HG02973 (cell line): Measurements from ENCODE around the gene TAF10.

Source experiments
- ATAC-seq: cut with Tn5 transposase; IDR thresholded peaks from one replicate; pipeline ENCODE4 v1.9.1; 2021; ENCODE audit warnings: moderate library complexity; ENCODE audit not compliant: unreplicated experiment

TAF10 gene

DNA sequence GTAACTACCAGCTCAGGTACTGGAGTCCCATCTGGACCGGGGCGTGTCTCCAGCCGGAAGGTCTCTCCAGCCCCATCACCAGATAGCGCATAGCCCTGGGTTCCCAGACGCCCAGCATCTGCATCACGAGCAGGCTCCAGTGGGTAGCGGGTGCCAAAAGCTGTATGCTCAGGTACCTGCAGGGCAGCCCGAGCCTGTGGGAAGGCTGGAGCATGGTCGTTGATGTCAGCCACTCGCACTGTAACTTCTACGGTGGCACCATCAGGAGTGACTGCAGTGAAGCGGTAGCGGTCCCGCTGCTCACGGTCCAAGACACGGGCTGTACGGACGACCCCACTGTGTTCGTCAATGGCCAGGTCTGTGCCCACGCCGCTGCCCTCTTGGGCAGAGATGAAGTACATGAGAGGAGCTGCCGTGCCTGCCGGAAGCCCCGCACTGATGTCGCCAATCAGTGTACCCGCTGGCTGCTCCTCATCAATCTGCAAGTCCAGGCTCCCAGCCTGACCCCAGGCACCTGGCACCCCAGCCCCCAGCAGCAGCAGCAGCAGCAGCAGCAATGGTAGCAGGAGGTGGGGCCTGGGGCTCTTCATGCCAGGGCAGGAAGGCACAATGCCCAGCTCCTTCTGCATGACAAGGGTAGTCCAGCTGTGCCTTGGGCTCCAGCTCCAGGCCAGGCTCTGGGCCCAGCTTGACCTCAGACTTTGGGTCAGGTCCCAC is 29.1 kb upstream of the TAF10 start:
- no peak for ATAC-seq

DNA sequence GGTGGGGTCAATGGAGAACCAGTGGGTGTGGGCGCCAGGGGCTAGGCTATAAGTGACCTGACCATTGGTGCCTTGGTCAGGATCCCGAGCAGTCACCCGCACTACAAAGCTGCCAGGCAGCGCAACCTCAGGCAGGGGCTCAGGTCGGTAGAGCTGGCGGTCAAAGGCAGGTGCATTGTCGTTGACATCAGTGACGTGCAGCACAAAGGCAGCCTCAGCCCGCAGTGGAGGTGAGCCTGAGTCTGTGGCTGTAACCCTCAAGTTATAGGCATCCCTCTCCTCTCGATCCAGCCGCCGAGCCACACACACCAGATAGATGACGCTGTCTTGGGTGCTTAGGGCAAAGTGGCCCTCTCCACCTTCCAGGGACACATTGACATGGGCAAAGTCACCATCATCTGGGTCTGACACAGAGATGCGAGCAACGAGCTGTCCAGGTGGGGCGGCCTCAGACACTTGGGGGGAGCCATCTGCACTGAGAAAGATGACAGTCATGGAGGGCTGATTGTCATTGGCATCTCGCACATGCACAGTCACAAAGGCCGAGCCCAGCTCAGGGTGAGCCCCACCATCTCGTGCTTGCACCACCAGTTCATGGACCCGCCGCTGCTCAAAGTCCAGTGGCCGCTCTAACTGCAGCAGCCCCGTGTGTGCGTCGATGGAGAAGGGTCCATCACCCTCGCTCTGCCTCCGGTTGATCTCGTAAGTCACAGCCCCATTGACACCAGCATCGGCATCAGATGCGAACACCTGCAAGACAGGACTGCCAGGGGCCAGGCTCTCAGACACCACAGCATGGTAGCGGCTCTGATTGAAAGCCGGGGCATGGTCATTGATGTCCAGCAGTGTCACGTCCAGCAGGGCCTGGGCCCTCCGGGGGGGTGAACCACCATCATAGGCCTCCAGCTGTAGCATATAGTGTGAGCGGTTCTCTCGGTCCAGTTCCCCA is 28.3 kb upstream of the TAF10 start:
- ATAC-seq: no peak

DNA sequence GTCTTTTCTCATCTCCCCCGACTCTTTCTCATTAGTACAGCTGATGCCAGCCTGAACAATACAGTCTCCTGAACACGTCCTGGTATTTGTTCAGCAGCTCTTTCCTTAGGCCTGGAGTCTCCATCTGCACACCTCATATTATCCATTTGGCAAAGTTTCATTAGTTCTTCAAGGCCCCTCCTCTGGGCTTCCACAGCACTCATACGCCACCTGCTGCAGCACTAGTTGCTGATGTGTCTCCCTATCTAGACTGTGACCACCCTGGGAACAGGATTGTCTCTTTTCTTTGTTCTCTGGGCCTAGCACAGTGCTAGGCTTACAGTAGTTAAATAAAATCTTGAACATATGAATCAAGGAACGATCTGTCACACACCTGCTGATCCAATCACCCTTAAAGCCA is 26.4 kb upstream of the TAF10 start:
- no peak for ATAC-seq

DNA sequence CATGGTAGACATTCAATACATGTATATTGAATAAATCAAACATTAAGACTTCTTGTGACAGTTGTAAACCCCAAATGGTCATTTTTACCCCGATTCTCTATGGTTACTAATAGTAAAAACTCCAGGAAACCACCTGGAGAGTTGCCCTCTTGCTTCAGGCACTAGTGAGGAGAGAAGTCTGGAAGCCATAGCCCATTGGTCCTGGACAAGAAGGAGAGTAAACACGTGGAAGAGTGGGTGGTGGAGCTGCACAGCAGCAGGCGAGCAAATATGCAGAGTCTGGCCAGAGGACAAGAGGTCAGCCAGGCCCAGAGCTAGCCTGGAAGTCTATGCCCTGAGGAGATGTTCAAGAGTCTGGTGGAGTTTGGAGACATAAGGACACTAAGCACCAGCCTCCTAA is 25.9 kb upstream of the TAF10 start:
- ATAC-seq: no peak

DNA sequence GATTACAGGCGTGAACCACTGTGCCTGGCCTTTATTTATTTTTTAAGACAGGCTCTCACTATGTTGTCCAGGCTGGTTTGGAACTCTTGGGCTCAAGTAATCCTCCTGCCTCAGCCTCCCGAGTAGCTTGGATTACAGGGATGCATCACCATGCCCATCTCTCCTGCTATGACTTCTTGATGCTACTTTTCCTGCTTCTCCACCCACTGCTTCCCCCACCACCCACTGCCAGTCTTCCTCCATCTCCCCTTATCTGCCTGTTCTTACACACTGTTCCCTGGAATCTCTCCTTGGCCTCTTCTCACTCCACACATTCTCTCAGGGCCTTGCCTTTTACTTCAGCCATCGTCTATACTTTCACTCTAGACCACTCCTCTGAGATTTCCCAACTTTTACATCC is 24.5 kb upstream of the TAF10 start:
- ATAC-seq: no peak

DNA sequence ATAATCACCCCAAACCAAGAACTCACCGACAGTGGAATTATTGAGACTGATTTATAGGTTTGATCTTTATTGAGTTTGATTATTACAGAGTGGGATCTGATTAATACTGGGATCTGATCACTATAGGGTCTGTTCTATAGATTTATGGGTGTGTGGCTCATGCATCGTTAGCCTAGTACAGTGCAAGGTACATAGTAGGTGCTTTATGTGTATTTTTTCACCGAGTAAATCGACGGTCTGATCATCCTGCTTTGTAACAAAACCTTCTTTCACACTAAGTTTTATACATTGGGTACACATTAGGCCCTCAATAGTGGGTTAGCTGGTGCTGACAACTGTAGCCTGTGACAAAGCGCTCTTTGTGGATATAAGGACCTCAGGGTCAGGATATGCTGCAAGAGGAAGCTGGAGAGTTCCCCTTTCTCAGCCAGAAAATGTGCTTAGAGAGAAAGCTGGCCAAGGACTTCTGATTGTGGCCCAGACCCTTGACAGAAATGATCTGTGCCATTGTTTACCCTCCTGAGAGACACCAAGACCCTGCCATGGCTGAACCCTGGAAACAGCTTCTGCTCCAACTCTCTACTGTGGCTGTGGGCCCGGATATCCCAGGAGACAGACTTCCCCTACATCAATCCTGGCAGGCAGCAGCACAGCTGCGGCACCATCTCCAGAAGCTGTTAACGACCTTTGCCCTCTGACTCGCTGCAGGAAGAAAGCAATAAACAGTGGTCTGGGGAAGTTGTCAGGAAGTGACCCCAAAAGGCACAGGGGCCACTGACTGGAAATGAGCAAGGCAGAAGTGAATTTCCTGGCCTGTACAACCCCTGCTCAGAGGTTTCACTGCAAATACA is 23.3 kb upstream of the TAF10 start:
- no peak for ATAC-seq

DNA sequence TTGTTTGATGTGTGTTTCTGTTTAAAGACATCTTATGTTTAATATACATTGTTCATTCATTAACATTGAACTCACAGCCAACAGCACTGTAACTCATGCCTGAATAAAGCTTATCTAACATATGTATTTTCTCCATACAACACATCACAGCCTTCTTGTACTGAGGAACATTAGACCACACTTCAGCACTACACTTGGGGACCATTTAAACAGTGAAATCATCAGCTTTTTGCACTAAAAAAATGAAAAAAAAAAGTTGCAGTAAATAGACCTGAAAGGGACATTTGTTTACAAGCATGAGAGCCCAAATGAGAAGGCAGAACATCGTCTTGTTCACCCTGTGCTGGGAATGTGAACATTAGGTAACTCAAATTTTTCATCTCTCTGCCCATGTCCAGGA is 22.5 kb upstream of the TAF10 start:
- no peak for ATAC-seq

DNA sequence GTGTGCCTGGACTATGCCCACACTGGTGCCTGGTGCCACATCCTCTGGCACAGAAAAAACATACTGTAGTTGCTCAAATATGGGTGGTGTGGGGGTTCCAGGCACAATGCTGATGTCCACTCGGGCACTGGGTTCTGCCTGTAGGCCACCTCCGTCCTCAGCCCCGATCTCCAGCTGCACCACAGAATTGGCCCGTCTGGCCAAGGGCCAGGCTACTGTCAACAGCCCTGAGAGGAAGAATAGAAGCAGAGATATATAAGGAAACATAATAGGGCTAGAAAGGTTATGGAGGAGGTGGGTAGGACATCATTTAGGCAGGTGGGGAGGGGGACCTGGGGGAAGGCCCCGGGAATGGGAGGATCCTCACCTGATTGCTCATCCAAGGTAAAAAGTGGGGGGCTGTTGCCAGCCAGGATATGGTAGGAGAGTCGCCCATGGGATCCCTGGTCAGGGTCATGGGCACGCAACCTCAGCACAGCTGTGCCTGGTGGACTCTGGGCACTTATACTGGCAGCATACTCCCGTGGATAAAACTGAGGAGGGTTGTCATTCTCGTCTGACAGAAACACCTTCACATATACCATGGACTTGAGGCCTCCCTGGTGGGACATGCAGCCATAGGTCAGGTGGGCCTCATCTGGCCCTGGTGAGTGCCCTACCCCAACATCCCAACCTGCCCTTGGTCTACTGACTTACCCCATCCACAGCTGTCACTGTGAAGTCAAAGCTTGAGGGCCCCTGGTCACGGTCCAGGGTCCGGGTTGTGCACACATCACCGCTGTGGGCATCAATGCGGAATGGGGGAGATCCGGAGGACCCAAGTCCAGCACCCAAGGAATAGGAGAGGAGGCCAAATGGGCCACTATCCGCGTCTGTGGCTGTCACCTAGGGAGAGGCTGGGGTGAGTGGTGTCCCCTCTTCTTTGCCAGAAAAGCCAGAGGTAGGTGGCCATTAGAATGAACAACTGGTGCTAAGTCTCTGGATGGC is 21.7 kb upstream of the TAF10 start:
- no peak for ATAC-seq

DNA sequence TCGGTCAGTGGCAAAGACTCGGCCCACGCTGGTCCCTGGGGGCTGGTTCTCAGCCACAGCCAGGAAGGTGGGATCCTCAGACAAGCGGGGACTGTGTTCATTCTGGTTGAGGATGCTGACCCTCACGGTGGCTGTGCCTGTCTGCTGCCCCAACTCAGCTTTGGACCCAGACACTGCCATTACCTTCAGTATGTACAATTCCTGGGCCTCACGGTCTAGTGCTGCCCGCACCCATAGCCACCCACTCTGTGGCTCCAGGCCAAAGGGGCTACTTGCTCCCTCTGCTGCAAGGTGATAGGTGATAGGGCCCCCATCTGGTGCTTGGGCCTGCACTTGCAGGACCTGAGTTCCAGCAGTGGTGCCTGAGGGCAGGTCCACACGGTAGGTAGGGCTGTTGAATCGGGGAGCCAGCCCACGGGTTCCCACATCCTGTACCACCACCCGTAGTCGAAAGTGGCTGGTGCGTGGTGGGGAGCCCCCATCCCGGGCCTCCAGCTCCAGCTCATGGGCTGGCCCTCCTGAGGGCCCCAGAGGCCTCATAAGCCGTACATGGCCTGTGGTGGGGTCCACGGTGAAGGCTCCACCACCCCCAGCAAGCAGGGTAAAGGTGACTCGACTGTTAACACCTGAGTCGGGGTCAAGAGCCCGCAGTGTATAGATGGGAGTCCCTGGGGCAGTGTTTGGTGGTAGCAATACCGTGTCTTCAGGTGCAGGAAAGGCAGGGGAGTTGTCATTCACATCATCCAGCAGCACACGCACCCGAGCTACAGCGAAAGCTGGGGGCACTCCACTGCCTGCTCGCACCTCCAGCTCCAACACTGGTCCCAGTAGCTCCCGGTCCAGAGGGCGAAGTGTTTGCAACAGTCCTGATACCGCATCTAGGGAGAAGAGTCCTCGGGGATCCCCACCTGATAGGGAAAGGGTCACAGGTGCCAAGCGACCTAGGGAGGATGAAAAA is 20.4 kb upstream of the TAF10 start:
- ATAC-seq: no peak

DNA sequence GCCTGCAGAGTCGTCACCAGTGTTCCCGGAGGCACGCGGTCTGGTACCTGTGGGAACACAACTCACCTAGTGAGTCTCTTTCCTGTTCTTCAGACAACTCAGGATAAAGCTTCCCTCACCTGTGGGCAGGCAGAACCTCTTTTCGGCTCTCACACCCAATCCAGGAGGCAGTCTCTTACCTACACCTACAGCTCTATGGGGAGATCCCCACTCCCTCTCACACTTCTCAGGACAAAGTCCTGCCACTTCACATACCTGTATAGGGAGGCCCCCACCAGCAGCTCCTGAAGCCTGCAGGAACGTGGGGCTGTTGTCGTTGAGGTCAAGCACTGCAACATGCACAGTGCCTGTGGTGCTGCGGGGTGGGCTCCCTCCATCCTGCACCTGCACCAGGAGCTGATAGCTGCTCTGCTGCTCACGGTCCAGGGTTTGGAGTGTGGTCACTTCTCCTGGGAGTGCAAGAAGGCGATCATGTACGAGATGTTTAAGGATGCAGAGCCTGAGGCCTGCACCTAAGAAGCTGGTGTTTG is 19.4 kb upstream of the TAF10 start:
- no peak for ATAC-seq

DNA sequence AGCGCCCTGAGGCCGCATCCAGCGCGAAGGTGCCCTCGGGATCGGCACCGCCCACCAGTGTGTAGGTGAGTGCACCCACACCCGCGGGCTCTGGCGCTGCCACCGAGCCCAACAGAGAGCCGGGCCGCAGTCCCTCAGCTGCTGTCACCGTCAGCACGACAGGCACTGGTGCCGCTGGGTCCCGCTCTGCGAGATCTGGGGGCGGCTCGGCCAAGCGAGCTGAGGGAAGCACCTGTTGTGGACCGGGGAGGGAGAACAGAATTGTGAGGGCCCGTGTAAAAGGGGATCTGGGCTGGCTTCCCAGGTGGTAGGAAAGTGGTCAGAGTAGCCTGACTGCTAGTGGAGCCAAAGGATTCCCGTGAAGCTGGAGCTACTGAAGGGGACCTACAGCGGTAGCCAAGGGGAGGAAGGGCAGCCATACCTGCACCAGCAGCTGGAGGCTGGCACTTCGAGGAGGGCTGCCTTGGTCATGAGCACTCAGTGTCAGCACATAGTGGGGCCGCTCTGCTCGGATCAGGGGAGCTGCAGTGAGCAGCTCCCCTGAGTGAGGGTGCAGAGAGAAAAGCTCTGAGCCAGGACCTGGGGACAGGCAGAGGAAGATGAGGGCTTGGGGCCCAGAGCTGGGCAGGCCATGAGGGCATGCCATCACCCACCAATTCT is 18.7 kb upstream of the TAF10 start:
- no peak for ATAC-seq

DNA sequence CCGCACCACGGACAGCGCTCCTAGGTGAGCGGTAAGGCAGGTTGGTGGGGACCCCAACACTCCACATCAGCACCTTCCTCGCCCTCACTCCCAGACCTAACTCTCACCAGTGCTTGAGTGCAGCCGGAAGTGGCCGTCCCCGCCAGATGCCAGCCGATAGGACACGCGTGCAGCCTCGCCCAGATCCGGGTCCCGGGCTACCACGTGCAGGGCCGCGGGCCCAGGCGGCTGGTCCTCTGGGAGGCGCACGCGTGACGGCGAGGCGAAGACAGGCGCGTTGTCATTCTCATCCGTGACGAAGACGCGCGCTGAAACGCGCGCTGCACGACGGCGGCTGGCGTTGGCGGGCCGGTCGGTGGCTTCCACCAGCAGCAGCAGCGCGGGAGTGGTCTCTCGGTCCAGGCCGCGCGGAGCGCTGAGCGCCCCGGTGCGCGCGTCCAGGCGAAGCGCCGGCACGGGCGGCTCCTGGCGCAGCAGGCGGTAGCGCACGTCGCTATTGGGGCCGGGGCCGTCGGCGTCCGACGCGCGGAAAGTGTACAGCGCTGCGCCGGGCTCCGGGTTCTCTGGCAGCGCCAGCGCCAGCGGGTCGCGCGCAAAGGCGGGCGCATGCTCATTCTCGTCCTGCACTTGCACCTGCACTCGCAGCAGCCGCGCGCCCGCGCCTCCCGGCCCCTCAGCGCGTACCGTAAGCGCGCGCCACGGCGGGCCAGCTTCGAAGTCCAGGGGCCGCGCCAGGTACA is 18.0 kb upstream of the TAF10 start:
- no peak for ATAC-seq

DNA sequence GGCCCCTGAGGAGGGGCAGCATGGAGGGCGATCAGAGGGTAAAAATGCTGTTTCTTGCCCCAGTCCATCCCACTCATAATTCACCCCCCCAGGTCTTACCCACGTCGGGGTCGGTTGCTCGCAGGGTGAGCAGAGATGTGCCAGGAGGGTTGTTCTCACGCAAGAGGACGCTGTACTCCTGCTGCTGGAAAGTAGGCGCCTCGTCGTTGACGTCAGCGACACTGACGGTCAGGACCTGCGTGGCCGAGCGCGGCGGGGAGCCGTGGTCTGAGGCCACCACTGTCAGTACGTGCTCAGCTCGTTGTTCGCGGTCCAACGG is 17.5 kb upstream of the TAF10 start:
- ATAC-seq: no peak

DNA sequence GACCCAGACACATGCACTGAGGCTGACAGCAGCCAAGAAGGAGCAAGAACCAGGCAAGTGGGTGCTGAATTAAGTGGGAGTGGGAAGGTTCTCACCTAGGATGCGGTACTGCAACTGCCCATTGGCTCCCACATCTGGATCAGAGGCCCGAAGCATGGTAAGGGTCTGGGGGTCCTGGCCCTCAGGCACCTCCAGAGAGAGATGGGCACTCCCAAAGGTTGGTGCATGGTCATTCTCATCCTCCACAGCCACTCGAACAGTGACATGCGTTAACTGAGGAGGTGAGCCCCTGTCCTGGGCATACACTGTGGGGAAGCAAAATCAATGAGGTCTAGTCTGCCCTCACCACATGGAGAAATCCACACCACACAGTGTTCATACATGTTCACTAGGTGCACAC is 16.5 kb upstream of the TAF10 start:
- no peak for ATAC-seq

DNA sequence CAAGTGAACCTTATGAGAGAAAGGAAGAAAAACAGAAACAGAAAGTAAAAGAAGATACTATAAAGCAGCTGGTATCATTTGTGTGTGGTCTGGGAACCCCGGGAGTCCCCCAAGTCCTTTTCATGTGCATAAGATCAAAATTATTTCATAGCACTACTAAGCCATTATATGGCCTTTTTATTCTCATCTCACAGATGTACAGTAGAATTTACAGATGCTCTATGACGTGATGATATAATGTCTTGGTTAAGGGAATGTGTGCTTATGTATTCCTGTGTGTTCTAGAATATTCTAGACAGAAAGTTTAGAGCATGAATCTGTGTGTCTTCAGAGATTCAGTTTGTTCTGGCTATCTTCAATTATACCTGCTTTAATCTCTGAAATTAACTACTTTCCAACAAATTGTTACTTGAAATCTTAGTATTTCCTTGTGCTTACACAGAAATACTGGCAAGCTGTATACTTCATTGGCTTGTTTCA is 15.8 kb upstream of the TAF10 start:
- no peak for ATAC-seq

DNA sequence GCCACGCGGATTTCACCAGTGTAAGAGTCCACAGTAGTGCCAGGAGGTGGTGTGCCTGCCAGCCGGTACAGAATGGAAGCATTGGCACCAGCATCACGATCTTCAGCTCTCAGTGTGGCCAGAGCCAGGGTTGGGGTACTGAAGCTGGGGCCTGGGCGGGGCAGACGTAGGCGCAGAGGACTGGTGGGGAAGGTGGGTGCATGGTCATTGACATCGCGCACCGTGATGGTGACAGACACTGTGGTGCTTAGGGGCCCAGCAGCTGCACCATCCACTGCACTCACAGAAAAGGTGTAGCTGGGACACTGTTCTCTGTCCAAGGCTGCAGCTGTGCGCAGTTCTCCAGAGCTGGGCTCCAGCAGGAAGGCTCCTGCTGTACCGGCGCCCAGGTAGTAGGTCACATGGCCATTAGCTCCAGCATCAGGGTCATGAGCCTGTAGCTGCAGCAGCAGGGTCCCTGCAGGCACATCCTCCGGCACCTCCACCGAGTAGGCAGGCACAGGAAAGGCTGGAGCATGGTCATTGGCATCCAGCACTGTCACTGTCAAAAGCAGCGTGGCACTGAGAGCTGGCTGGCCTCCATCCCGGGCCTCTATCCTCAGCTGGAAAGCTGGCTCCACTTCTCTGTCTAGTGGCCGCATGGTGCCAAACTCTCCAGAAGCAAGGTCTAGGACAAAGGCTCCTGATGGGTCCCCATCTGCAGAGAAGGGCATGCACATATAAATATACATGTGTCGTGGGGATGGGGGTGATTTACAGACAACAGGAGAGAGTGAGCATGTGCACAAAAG is 15.2 kb upstream of the TAF10 start:
- no peak for ATAC-seq
